Suprapubic skin (tissue), 4 donors: ENCODE measurements around the gene CD209.

ENCODE experiments used
- CTCF ChIP-seq, 2 donors: fragments of 200-600 bp in 1 of 2; fragments of 450-650 bp in 1 of 2; sonication (generic) in 1 of 2; IDR thresholded peaks; one replicate each; pipeline ENCODE4 v1.5.1; 2016 to 2019; ENCODE audit warnings: antibody characterized with exemption in 2 of 2, mild to moderate bottlenecking in 1 of 2, moderate library complexity in 1 of 2
- EP300 ChIP-seq: sonication (generic); formaldehyde crosslinking; IDR thresholded peaks from one replicate; pipeline ENCODE4 v1.6.1; 2017; ENCODE audit warnings: antibody characterized with exemption
- POLR2A ChIP-seq, 2 donors: fragments of 450-650 bp; IDR thresholded peaks; one replicate each; pipeline ENCODE4 v1.6.1; 2017; ENCODE audit warnings: antibody characterized with exemption in 2 of 2, mild to moderate bottlenecking in 2 of 2, moderate library complexity in 2 of 2
- POLR2AphosphoS5 ChIP-seq, 3 donors: sonication (generic); formaldehyde crosslinking; IDR thresholded peaks; one replicate each; pipeline ENCODE4 v1.6.1; 2017; ENCODE audit warnings: antibody characterized with exemption in 3 of 3

DNA sequence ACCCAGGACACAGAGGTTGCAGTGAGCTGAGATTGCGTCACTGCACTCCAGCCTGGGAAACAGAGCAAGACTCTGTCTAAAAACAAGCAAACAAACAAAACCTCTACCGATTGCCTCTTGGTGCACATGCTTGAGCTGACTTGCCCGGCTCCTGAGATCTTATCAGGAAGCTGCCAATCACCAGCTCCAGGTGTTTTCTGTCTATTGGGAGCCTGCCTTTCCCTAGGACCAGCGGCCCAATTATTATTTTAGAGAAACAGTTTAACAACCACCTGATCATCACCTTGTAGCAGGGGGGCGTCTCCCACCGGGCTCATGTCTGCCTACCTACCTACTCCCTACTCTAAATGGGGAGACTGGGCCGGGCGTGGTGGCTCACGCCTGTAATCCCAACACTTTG is 26.5 kb upstream of the CD209 start:
- TF ChIP-seq POLR2AphosphoS5 (IDR thresholded peaks at IDR 0.05) (no peak), CTCF (IDR thresholded peaks at IDR 0.05) (no peak), EP300 (no peak), POLR2A (IDR thresholded peaks at IDR 0.05) (no peak)
